Gastrocnemius medialis (tissue), 4 donors: ENCODE measurements around the gene SHANK2. TPM values are rescaled to one million over a fixed set of nuclear protein-coding genes. Genes with fewer than 3 reads are reported as not detected.

Source experiments
- ATAC-seq, 2 donors: fragments of 150-250 bp; one replicate each; pipeline ENCODE4 v1.9.1; 2016
- DNase-seq, 2 donors: peaks; one replicate each; pipeline ENCODE4 v3.0.0-alpha.2; 2019
- H3K27ac ChIP-seq, 4 donors: fragments of 200-600 bp; sonication (generic); 1 replicate in 1 of 4; 2 replicates in 3 of 4; pipeline ENCODE4 v1.5.1; 2016 to 2018; ENCODE audit warnings: mild to moderate bottlenecking in 2 of 4, moderate library complexity in 1 of 4
- H3K27me3 ChIP-seq, 3 donors: fragments of 200-600 bp; sonication (generic) in 2 of 3; 1 replicate in 1 of 3; 2 replicates in 2 of 3; pipeline versions ENCODE4 v1.5.1 to v1.6.0; 2016 to 2019; ENCODE audit warnings: mild to moderate bottlenecking in 1 of 3, moderate library complexity in 1 of 3
- H3K36me3 ChIP-seq, 2 donors: fragments of 200-600 bp; sonication (generic) in 1 of 2; one replicate each; pipeline ENCODE4 v1.5.1; 2017 to 2018
- H3K4me1 ChIP-seq, 2 donors: fragments of 200-600 bp; sonication (generic) in 1 of 2; one replicate each; pipeline ENCODE4 v1.5.1; 2016 to 2017; ENCODE audit warnings: mild to moderate bottlenecking in 2 of 2
- H3K4me3 ChIP-seq, 4 donors: fragments of 200-600 bp; sonication (generic) in 3 of 4; 1 replicate in 1 of 4; 2 replicates in 3 of 4; pipeline ENCODE4 v1.5.1; 2016 to 2019; ENCODE audit warnings: mild to moderate bottlenecking in 2 of 4
- H3K9me3 ChIP-seq, 3 donors: fragments of 200-600 bp; sonication (generic) in 2 of 3; 1 replicate in 1 of 3; 2 replicates in 2 of 3; pipeline ENCODE4 v1.5.1; 2016 to 2019
- CTCF ChIP-seq, 5 experiments: fragments of 450-650 bp in 3 of 5; fragments of 200-600 bp in 2 of 5; sonication (generic) in 2 of 5; IDR thresholded peaks in 4 of 5; conservative IDR thresholded peaks in 1 of 5; 1 replicate in 4 of 5; 2 replicates in 1 of 5; pipeline ENCODE4 v1.5.1; 2016 to 2019; ENCODE audit warnings: antibody characterized with exemption in 5 of 5, mild to moderate bottlenecking in 3 of 5, moderate library complexity in 3 of 5
- POLR2A ChIP-seq, 2 donors: fragments of 450-650 bp; IDR thresholded peaks; one replicate each; pipeline ENCODE4 v1.6.1; 2017; ENCODE audit warnings: antibody characterized with exemption in 2 of 2, mild to moderate bottlenecking in 2 of 2, moderate library complexity in 2 of 2
- in situ Hi-C, 4 donors: fragments of 200-750 bp; cut with MboI; loops; one replicate each; pipeline versions ENCODE4 v1.15.0 to v1.8.0; 2017; ENCODE audit warnings: low sequenced_read_pairs in 4 of 4
- intact Hi-C: fragments of 100-400 bp; cut with DNase I; formaldehyde crosslinking; loops from one replicate; pipeline ENCODE4 v1.15.1; 2023; ENCODE audit warnings: low total_unique reads
- total RNA-seq, 4 donors: library from RNA; depleted of rRNA; stranded (reverse); fragments of >200 nt; gene quantifications; one replicate each; pipeline versions ENCODE4 v1.1.0 to v1.2.3, GENCODE V29; 2016

The SHANK2 gene
- total RNA-seq, 4 donors from 2014 or later: 0.40 TPM; not detected in 3

GRCh38 chr11:71286701-71287643 lies 34.6 kb upstream of the SHANK2 start:
- no peak for DNase-seq
- H3K36me3 ChIP-seq: no peaks in the 10 kb centered on the region
- in situ Hi-C loops: no loop called here

GRCh38 chr11:71285111-71285510 lies 32.7 kb upstream of the SHANK2 start:
- DNase-seq (no peak), ATAC-seq (no peak)
- H3K4me3 ChIP-seq: no peak overlapping the region
- H3K27ac ChIP-seq: no peak overlapping the region
- no peaks in the 10 kb centered on the region for H3K9me3 ChIP-seq
- in situ Hi-C loops: no loop called here
- TF ChIP-seq POLR2A (IDR thresholded peaks at IDR 0.05): no peak
- no peak for TF ChIP-seq CTCF (IDR thresholded peaks at IDR 0.05 in 4 of 5, conservative IDR thresholded peaks at IDR 0.05 in 1 of 5)
- H3K4me1 ChIP-seq: no peaks in the 10 kb centered on the region
- intact Hi-C loops: no loop called here
- peaks cover 0 to 5% (median 0%) of the 10 kb centered on the region in 3 donors for H3K27me3 ChIP-seq
- no peaks in the 10 kb centered on the region for H3K36me3 ChIP-seq

More at GRCh38 chr11:71286701-71287643, 34.6 kb upstream of the SHANK2 start:
- no peak overlapping the region for H3K27ac ChIP-seq
- intact Hi-C loops: no loop called here
- TF ChIP-seq POLR2A (IDR thresholded peaks at IDR 0.05) (no peak), CTCF (IDR thresholded peaks at IDR 0.05 in 4 of 5, conservative IDR thresholded peaks at IDR 0.05 in 1 of 5) (no peak)
- H3K27me3 ChIP-seq: peaks cover 0 to 7% (median 5%) of the 10 kb centered on the region in 3 donors
- no peak for ATAC-seq
- H3K9me3 ChIP-seq: no peaks in the 10 kb centered on the region
- H3K4me3 ChIP-seq: no peak overlapping the region
- H3K4me1 ChIP-seq: no peaks in the 10 kb centered on the region

GRCh38 chr11:71284525-71285092 lies 32.2 kb upstream of the SHANK2 start:
- peaks cover 0 to 5% (median 0%) of the 10 kb centered on the region in 3 donors for H3K27me3 ChIP-seq

GRCh38 chr11:71283971-71284441 lies 31.6 kb upstream of the SHANK2 start:
- Histone ChIP-seq H3K9me3 (no peaks in the 10 kb centered on the region), H3K27me3 (peaks cover 0 to 5% (median 0%) of the 10 kb centered on the region in 3 donors), H3K27ac (no peak overlapping the region), H3K4me1 (no peaks in the 10 kb centered on the region), H3K4me3 (no peak overlapping the region), H3K36me3 (no peaks in the 10 kb centered on the region)
- no peak for TF ChIP-seq CTCF (IDR thresholded peaks at IDR 0.05 in 4 of 5, conservative IDR thresholded peaks at IDR 0.05 in 1 of 5)
- TF ChIP-seq POLR2A (IDR thresholded peaks at IDR 0.05): no peak
- no peak for DNase-seq
- ATAC-seq: no peak
- intact Hi-C loops: no loop called here
- in situ Hi-C loops: no loop called here

More at GRCh38 chr11:71284525-71285092, 32.2 kb upstream of the SHANK2 start:
- no peak for ATAC-seq
- intact Hi-C loops (no loop called here), in situ Hi-C loops (no loop called here)
- Histone ChIP-seq H3K27ac (no peak overlapping the region), H3K4me3 (no peak overlapping the region), H3K36me3 (no peaks in the 10 kb centered on the region), H3K9me3 (no peaks in the 10 kb centered on the region), H3K4me1 (no peaks in the 10 kb centered on the region)
- DNase-seq: no peak
- TF ChIP-seq CTCF (IDR thresholded peaks at IDR 0.05 in 4 of 5, conservative IDR thresholded peaks at IDR 0.05 in 1 of 5) (no peak), POLR2A (IDR thresholded peaks at IDR 0.05) (no peak)
